OCI-LY7 (cell line): Measurements from ENCODE around the gene KLK6. TPM values are rescaled to one million over a fixed set of nuclear protein-coding genes. Genes with fewer than 3 reads are reported as not detected.
A peak's percentile ranks its signal among the peaks of the same experiment; 100 is the strongest.
"Not testable (repeated sequence)": the region's sequence is repeated elsewhere in the genome, so short reads cannot be mapped to it uniquely, and the experiment has no call there.

Source experiments
- BruUV-seq: library from RNA; stranded (reverse); fragments of 400-500 nt; replicated peaks from 2 replicates; lab custom pipeline; 2021; lab: Mats Ljungman, UMichigan
- CTCF ChIA-PET: fragments of 300-600 bp; sonication (Branson Sonifier 250); formaldehyde crosslinking; loops from one replicate; lab custom pipeline; 2022; ENCODE audit warnings: antibody characterized with exemption; ENCODE audit not compliant: unreplicated experiment; lab: Charles Lee
- POLR2A ChIA-PET: fragments of 300-600 bp; sonication (Branson Sonifier 250); formaldehyde crosslinking; loops from one replicate; lab custom pipeline; 2022; ENCODE audit warnings: antibody characterized with exemption; lab: Charles Lee
- DNase-seq: peaks from one replicate; pipeline ENCODE4 v3.0.0-alpha.2; 2015; ENCODE audit warnings: low spot score
- H2AFZ ChIP-seq: fragments of 200-600 bp; sonication (generic), shearing (Covaris generic); 2 replicates; pipeline ENCODE4 v1.6.1; 2014; ENCODE audit warnings: mild to moderate bottlenecking, antibody characterized with exemption, low read length, moderate library complexity
- H3K27ac ChIP-seq: fragments of 200-600 bp; sonication (generic); 2 replicates; pipeline ENCODE4 v1.5.1; 2014; ENCODE audit warnings: mixed run types, low read depth, mild to moderate bottlenecking, moderate library complexity, low read length, inconsistent platforms; ENCODE audit not compliant: poor library complexity, severe bottlenecking
- H3K36me3 ChIP-seq: fragments of 200-600 bp; sonication (generic); 2 replicates; pipeline ENCODE4 v1.6.1; 2014; ENCODE audit warnings: mild to moderate bottlenecking, antibody characterized with exemption, low read length, moderate library complexity, mixed read lengths; ENCODE audit not compliant: insufficient read depth
- H3K4me1 ChIP-seq: fragments of 200-600 bp; sonication (generic); 2 replicates; pipeline ENCODE4 v1.5.1; 2014; ENCODE audit warnings: mild to moderate bottlenecking, low read length; ENCODE audit not compliant: insufficient read depth, poor library complexity, severe bottlenecking
- H3K4me2 ChIP-seq: fragments of 200-600 bp; sonication (generic); 2 replicates; pipeline ENCODE4 v1.6.1; 2014; ENCODE audit warnings: mild to moderate bottlenecking, low read length
- H3K4me3 ChIP-seq: fragments of 200-600 bp; sonication (generic); 2 replicates; pipeline ENCODE4 v1.5.1; 2014; ENCODE audit warnings: mild to moderate bottlenecking, low read depth, low read length; ENCODE audit not compliant: poor library complexity, severe bottlenecking
- H3K79me2 ChIP-seq: fragments of 200-600 bp; sonication (generic); 2 replicates; pipeline ENCODE4 v1.6.1; 2016; ENCODE audit warnings: low read depth, mild to moderate bottlenecking, low read length, moderate library complexity, mixed read lengths; ENCODE audit not compliant: insufficient read depth
- H3K9me2 ChIP-seq: fragments of 200-600 bp; sonication (generic); 2 replicates; pipeline ENCODE4 v1.6.1; 2016; ENCODE audit warnings: mild to moderate bottlenecking, low read length, mixed read lengths; ENCODE audit not compliant: insufficient read depth
- H3K9me3 ChIP-seq: fragments of 200-600 bp; sonication (generic); 2 replicates; pipeline ENCODE4 v1.6.1; 2014; ENCODE audit warnings: mild to moderate bottlenecking, mixed run types, low read length, mixed read lengths
- H4K20me1 ChIP-seq: fragments of 200-600 bp; sonication (generic); 2 replicates; pipeline ENCODE4 v1.6.1; 2014; ENCODE audit warnings: mild to moderate bottlenecking, antibody characterized with exemption, low read length, moderate library complexity, mixed read lengths; ENCODE audit not compliant: insufficient read depth
- EZH2phosphoT487 ChIP-seq: fragments of 200-600 bp; sonication (generic); IDR thresholded peaks from 2 replicates; pipeline ENCODE4 v1.6.1; 2018; ENCODE audit warnings: low read depth, borderline replicate concordance, mild to moderate bottlenecking, mixed run types, antibody characterized with exemption, low read length, moderate library complexity, mixed read lengths
- intact Hi-C: fragments of 100-400 bp; cut with micrococcal nuclease; formaldehyde crosslinking; loops from one replicate; pipeline ENCODE4 v1.10.0; 2022; ENCODE audit not compliant: unreplicated experiment
- total RNA-seq, 2 experiments: library from RNA; depleted of rRNA in 1 of 2; stranded (reverse); fragments of >200 nt in 1 of 2; shearing (Covaris generic) in 1 of 2; gene quantifications; 2 replicates each; pipeline ENCODE4 v1.2.3, GENCODE V29; 2014 to 2022
- TF ChIP-seq, protein P1 (sequence below): fragments of 200-600 bp; sonication (generic); conservative IDR thresholded peaks from 2 replicates; pipeline ENCODE4 v1.5.1; 2014; ENCODE audit warnings: mild to moderate bottlenecking, antibody characterized with exemption, low read length, moderate library complexity, mixed read lengths

Gene KLK6
- total RNA-seq, 2 experiments from 2014 or later, result not detected

DNA sequence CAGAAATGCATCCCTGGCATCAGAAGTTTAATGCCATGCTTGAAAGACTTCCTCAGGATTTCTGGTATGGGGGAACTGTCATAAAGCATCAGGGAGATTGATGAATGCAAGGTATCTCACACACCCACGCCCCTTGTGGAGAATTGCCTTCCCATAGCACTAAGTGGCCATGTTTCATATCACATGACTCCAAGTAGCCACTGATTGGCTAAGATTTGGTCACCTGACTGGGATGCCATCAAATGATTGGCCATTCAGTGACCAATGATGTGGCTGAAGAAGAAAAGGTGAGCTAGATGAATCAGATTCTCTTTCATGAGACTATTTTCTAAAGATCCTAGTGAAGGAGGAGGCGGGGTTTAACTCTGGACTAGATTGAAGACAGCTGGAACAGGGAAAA, 24.7 kb upstream of the KLK6 start:
- BruUV-seq, result no TSS peak
- no peaks in the 10 kb centered on the region for H3K79me2 ChIP-seq
- H3K36me3 ChIP-seq, result no peaks in the 10 kb centered on the region
- no peak overlapping the region for H3K4me3 ChIP-seq
- H2AFZ ChIP-seq, result peak overlapping the region; percentile 77
- no peaks in the 10 kb centered on the region for H3K4me1 ChIP-seq
- no peaks in the 10 kb centered on the region for H4K20me1 ChIP-seq
- no peak for TF ChIP-seq EZH2phosphoT487
- TF ChIP-seq, protein P1, sequence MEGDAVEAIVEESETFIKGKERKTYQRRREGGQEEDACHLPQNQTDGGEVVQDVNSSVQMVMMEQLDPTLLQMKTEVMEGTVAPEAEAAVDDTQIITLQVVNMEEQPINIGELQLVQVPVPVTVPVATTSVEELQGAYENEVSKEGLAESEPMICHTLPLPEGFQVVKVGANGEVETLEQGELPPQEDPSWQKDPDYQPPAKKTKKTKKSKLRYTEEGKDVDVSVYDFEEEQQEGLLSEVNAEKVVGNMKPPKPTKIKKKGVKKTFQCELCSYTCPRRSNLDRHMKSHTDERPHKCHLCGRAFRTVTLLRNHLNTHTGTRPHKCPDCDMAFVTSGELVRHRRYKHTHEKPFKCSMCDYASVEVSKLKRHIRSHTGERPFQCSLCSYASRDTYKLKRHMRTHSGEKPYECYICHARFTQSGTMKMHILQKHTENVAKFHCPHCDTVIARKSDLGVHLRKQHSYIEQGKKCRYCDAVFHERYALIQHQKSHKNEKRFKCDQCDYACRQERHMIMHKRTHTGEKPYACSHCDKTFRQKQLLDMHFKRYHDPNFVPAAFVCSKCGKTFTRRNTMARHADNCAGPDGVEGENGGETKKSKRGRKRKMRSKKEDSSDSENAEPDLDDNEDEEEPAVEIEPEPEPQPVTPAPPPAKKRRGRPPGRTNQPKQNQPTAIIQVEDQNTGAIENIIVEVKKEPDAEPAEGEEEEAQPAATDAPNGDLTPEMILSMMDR, result 0 out of 2 replicates have a peak, but pooled peaks have one; percentile 15
- peak; percentile 55 for DNase-seq
- intact Hi-C loops, result no loop called here
- H3K9me3 ChIP-seq, result peaks cover 12% of the 10 kb centered on the region; the same call in 1 of the 2 replicates
- H3K27ac ChIP-seq, result no peak overlapping the region
- H3K4me2 ChIP-seq, result no peak overlapping the region
- H3K9me2 ChIP-seq, result no peaks in the 10 kb centered on the region
- CTCF ChIA-PET, result no interaction called here
- POLR2A ChIA-PET, result no interaction called here

GRCh38 chr19:50992666-50993035, 23.3 kb upstream of the KLK6 start:
- ChIA-PET POLR2A (no interaction called here), CTCF (no interaction called here)
- H3K4me1 ChIP-seq, result no peaks in the 10 kb centered on the region
- no peak overlapping the region for H3K4me2 ChIP-seq
- no peak for DNase-seq
- no peaks in the 10 kb centered on the region for H4K20me1 ChIP-seq
- H3K27ac ChIP-seq, result no peak overlapping the region
- H3K79me2 ChIP-seq, result no peaks in the 10 kb centered on the region
- peaks cover 12% of the 10 kb centered on the region; the same call in 1 of the 2 replicates for H3K9me3 ChIP-seq
- no TSS peak for BruUV-seq
- H3K36me3 ChIP-seq, result no peaks in the 10 kb centered on the region
- intact Hi-C loops, result no loop called here
- TF ChIP-seq EZH2phosphoT487, result no peak
- TF ChIP-seq, protein P1, result no peak
- H3K9me2 ChIP-seq, result no peaks in the 10 kb centered on the region
- no peak overlapping the region for H3K4me3 ChIP-seq
- H2AFZ ChIP-seq, result no peak overlapping the region

DNA sequence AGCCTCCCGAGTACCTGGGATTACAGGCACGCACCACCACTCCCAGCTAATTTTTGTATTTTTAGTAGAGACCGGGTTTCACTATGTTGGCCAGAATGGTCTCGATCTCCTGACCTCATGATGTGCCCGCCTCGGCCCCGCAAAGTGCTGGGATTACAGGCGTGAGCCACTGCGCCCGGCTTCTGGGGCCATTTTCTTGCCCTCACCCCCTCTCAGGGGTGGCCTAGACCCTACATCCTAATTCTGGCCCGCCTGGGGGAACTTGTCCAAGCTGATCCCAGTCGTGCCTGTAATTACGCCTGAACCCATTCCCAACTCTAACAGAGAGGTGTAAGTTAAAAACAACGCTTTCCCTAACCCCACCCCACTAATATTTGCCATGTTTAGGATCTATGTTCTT, 15.0 kb upstream of the KLK6 start:
- H3K9me3 ChIP-seq, POLR2A ChIA-PET, H3K4me3 ChIP-seq, H4K20me1 ChIP-seq, H3K4me2 ChIP-seq, CTCF ChIA-PET, H3K27ac ChIP-seq, H3K36me3 ChIP-seq, H3K9me2 ChIP-seq, BruUV-seq, H3K4me1 ChIP-seq, H3K79me2 ChIP-seq, H2AFZ ChIP-seq, DNase-seq, intact Hi-C loops: not testable (repeated sequence)
